Adrenal gland (tissue), 12 donors: ENCODE measurements around the gene FURIN. TPM values are rescaled to one million over a fixed set of nuclear protein-coding genes. Genes with fewer than 3 reads are reported as not detected.
"Not testable (repeated sequence)": the region's sequence is repeated elsewhere in the genome, so short reads cannot be mapped to it uniquely, and the experiment has no call there.

Experiments
- DNase-seq, 7 donors: peaks; one replicate each; pipeline ENCODE4 v3.0.0-alpha.2; 2019 to 2020
- H3K27ac ChIP-seq, 5 donors: fragments of 200-600 bp; sonication (generic) in 4 of 5; 1 replicate in 3 of 5; 2 replicates in 2 of 5; pipeline versions ENCODE4 v1.5.1 to v1.8.0; 2016 to 2020; ENCODE audit warnings: mild to moderate bottlenecking in 1 of 5
- H3K27me3 ChIP-seq: fragments of 200-600 bp; 2 replicates; pipeline ENCODE4 v1.8.0; 2021
- H3K36me3 ChIP-seq, 2 donors: fragments of 200-600 bp; replicated peaks in 1 of 2; 1 replicate in 1 of 2; 2 replicates in 1 of 2; pipeline versions ENCODE4 v1.5.1 to v1.8.0; 2018 to 2022
- H3K4me1 ChIP-seq, 2 donors: fragments of 200-600 bp; replicated peaks in 1 of 2; 1 replicate in 1 of 2; 2 replicates in 1 of 2; pipeline versions ENCODE4 v1.5.1 to v1.8.0; 2018 to 2021
- H3K4me3 ChIP-seq, 4 donors: fragments of 200-600 bp; sonication (generic) in 3 of 4; one replicate each; pipeline ENCODE4 v1.5.1; 2016 to 2018
- H3K9me3 ChIP-seq, 3 donors: fragments of 200-600 bp; sonication (generic) in 1 of 3; replicated peaks in 1 of 3; 1 replicate in 2 of 3; 2 replicates in 1 of 3; pipeline versions ENCODE4 v1.5.1 to v1.8.0; 2016 to 2021
- CTCF ChIP-seq, 6 experiments: fragments of 450-650 bp in 4 of 6; fragments of 200-600 bp in 2 of 6; sonication (generic) in 1 of 6; IDR thresholded peaks; 1 replicate in 5 of 6; 2 replicates in 1 of 6; pipeline versions ENCODE4 v1.5.1 to v1.8.0; 2016 to 2021; ENCODE audit warnings: antibody characterized with exemption in 6 of 6, mild to moderate bottlenecking in 2 of 6, moderate library complexity in 1 of 6
- POLR2A ChIP-seq, 2 donors: fragments of 450-650 bp; IDR thresholded peaks; one replicate each; pipeline ENCODE4 v1.6.1; 2017; ENCODE audit warnings: antibody characterized with exemption in 2 of 2, mild to moderate bottlenecking in 2 of 2, moderate library complexity in 1 of 2
- WGBS, 4 donors: extraction: QIAGEN DNeasy Blood & Tissue Kit in 2 of 4; methylation state at CpG; one replicate each; pipeline versions ENCODE4 v1.1.5 to v1.1.7; 2013 to 2017; 5-methylcytosine and 5-hydroxymethylcytosine counted together
- intact Hi-C, 2 donors: fragments of 100-400 bp; cut with DNase I; formaldehyde crosslinking; loops; one replicate each; pipeline versions ENCODE4 v1.14.1 to v1.15.0; 2022 to 2023
- polyA plus RNA-seq, 3 donors: library from polyadenylated mRNA; stranded (reverse); fragments of 200-250 nt in 2 of 3; fragments of 350-450 nt in 1 of 3; fragmentation: Illumina TruSeq in 1 of 3; extraction: RNeasy Lipid Tissue Mini Kit (QIAGEN cat#74804) in 1 of 3; gene quantifications; one replicate each; pipeline ENCODE4 v1.2.3, GENCODE V29; 2013 to 2014
- total RNA-seq, 9 donors: library from RNA; depleted of rRNA in 4 of 9; stranded (reverse); fragments of >200 nt in 4 of 9; fragments of 120-200 nt in 1 of 9; fragmentation: NEBNext Ultra II Directional in 1 of 9; extraction: Animal tissue kit (Norgen Biotek cat#: 25700) in 1 of 9; gene quantifications; one replicate each; pipeline versions ENCODE4 v1.1.0 to v1.2.4, GENCODE V29; 2013 to 2023
- donor health status: healthy with polysubstance abuse.
- donor health status: Bipolar disorder and iron deficiency.
- donor health status: DM: yes; HTN: yes; CAD: no.
- donor health status: DM: no; HTN: no; CAD: no.
- donor health status: DM: no; HTN: no; CAD: no.
- donor health status: DM: yes; HTN: yes; CAD: no.

FURIN gene
- total and polyA plus RNA-seq, 12 donors: 11.5 to 119 (median 45.2) TPM

- intact Hi-C loops: no loop called here
- Histone ChIP-seq H3K4me3 (no peak overlapping the region), H3K9me3 (no peaks in the 10 kb centered on the region), H3K27me3 (no peaks in the 10 kb centered on the region), H3K27ac (peak overlapping the region in 1 of 5 donors; percentile 69), H3K36me3 (no peaks in the 10 kb centered on the region), H3K4me1 (peaks cover 0 to 5% of the 10 kb centered on the region in 2 donors)
- 67 to 88% (median 69%) methylated on average over 4 to 9 of the region's 9 CpGs for WGBS, 4 donors
- DNase-seq: peak in 6 of 7 donors; percentile 33 to 58 (median 50)
- TF ChIP-seq POLR2A (IDR thresholded peaks at IDR 0.05) (no peak), CTCF (IDR thresholded peaks at IDR 0.05) (no peak)
These were observed 23.0 kb upstream of the FURIN start for GRCh38 chr15:90845201-90845949.

- DNase-seq, H3K4me1 ChIP-seq, H3K9me3 ChIP-seq, H3K27me3 ChIP-seq, H3K36me3 ChIP-seq, H3K27ac ChIP-seq, intact Hi-C loops, H3K4me3 ChIP-seq: not testable (repeated sequence)
- 82 to 95% (median 87%) methylated on average over 1 of the region's 1 CpG for WGBS, 4 donors
These were observed 19.0 kb upstream of the FURIN start for GRCh38 chr15:90849424-90849823.

- intact Hi-C loops: no loop called here
- Histone ChIP-seq H3K27me3 (no peaks in the 10 kb centered on the region), H3K36me3 (no peaks in the 10 kb centered on the region), H3K9me3 (no peaks in the 10 kb centered on the region), H3K4me3 (no peak overlapping the region), H3K4me1 (no peaks in the 10 kb centered on the region), H3K27ac (no peak overlapping the region)
- TF ChIP-seq CTCF (IDR thresholded peaks at IDR 0.05): no peak
- no peak for TF ChIP-seq POLR2A (IDR thresholded peaks at IDR 0.05)
- WGBS, 4 donors: 76 to 95% (median 85%) methylated on average over 4 to 6 of the region's 6 CpGs
- no peak for DNase-seq
These were observed 17.3 kb upstream of the FURIN start for GRCh38 chr15:90851114-90851513.

- no peak for TF ChIP-seq CTCF (IDR thresholded peaks at IDR 0.05)
- no peak for TF ChIP-seq POLR2A (IDR thresholded peaks at IDR 0.05)
- Histone ChIP-seq H3K27me3 (no peaks in the 10 kb centered on the region), H3K9me3 (no peaks in the 10 kb centered on the region), H3K4me3 (no peak overlapping the region), H3K4me1 (no peaks in the 10 kb centered on the region), H3K27ac (no peak overlapping the region), H3K36me3 (no peaks in the 10 kb centered on the region)
- 68 to 86% (median 84%) methylated on average over 5 of the region's 5 CpGs for WGBS, 4 donors
- DNase-seq: no peak
- intact Hi-C loops: no loop called here
These were observed 16.4 kb upstream of the FURIN start for GRCh38 chr15:90851940-90852339.

- TF ChIP-seq CTCF (IDR thresholded peaks at IDR 0.05) (no peak), POLR2A (IDR thresholded peaks at IDR 0.05) (no peak)
- no peak for DNase-seq
- Histone ChIP-seq H3K27me3 (no peaks in the 10 kb centered on the region), H3K9me3 (no peaks in the 10 kb centered on the region), H3K27ac (no peak overlapping the region), H3K4me3 (no peak overlapping the region), H3K36me3 (no peaks in the 10 kb centered on the region), H3K4me1 (no peaks in the 10 kb centered on the region)
- intact Hi-C loops: no loop called here
- 84 to 93% (median 86%) methylated on average over 6 to 9 of the region's 9 CpGs for WGBS, 4 donors
These were observed 13.2 kb upstream of the FURIN start for GRCh38 chr15:90855139-90855538.
